HEK293 (cell line): ENCODE results near the gene TCF7L1.

ENCODE experiments used
- CTCF ChIA-PET: fragments of 350-600 bp; formaldehyde crosslinking; extraction: SDS; loops from one replicate; lab custom pipeline; 2021; ENCODE audit warnings: antibody characterized with exemption; lab: Yijun Ruan, JAX
- POLR2A ChIA-PET: fragments of 300-600 bp; formaldehyde crosslinking; extraction: SDS; loops from one replicate; lab custom pipeline; 2020; ENCODE audit warnings: antibody characterized with exemption, inconsistent platforms; lab: Yijun Ruan, JAX
- H3K27ac ChIP-seq: fragments of 200-500 bp; sonication (Bioruptor generic); 2 replicates; pipeline ENCODE4 v1.5.1; 2014; ENCODE audit warnings: low read depth, low read length, control low read depth, inconsistent platforms; ENCODE audit errors: extremely low read depth
- H3K36me3 ChIP-seq, 2 experiments: fragments of 200-500 bp in 1 of 2; sonication (Bioruptor generic) in 1 of 2; 1 replicate in 1 of 2; 2 replicates in 1 of 2; pipeline ENCODE4 v1.5.1; 2014 to 2017; ENCODE audit warnings: inconsistent platforms in 2 of 2, low read length in 2 of 2; ENCODE audit not compliant: control insufficient read depth in 2 of 2, insufficient read depth in 1 of 2
- H3K4me1 ChIP-seq: fragments of 200-500 bp; sonication (Bioruptor generic); 2 replicates; pipeline ENCODE4 v1.5.1; 2014; ENCODE audit warnings: mild to moderate bottlenecking, low read length, inconsistent platforms; ENCODE audit not compliant: control insufficient read depth, insufficient read depth
- H3K4me3 ChIP-seq: 2 replicates; pipeline ENCODE4 v1.5.1; 2011; ENCODE audit warnings: low read depth, mild to moderate bottlenecking, control low read depth, low read length, moderate library complexity
- H3K9me3 ChIP-seq: fragments of 200-500 bp; sonication (Bioruptor generic); 2 replicates; pipeline ENCODE4 v1.5.1; 2014; ENCODE audit warnings: low read depth, low read length, inconsistent platforms; ENCODE audit not compliant: control insufficient read depth, insufficient read depth
- EGR2 ChIP-seq: fragments of 450-650 bp; formaldehyde crosslinking; IDR thresholded peaks from 2 replicates; pipeline ENCODE4 v1.5.1; 2016; ENCODE audit warnings: low read depth, missing biosample characterization, missing genetic modification characterization
- HOXC10 ChIP-seq: sonication (generic); formaldehyde crosslinking; IDR thresholded peaks from 2 replicates; pipeline ENCODE4 v1.8.1; 2023; ENCODE audit warnings: mild to moderate bottlenecking, missing genetic modification reagents
- KLF8 ChIP-seq: fragments of 450-650 bp; formaldehyde crosslinking; IDR thresholded peaks from 2 replicates; pipeline ENCODE4 v1.5.1; 2016; ENCODE audit warnings: missing biosample characterization, missing genetic modification characterization
- MYNN ChIP-seq: fragments of 450-650 bp; formaldehyde crosslinking; IDR thresholded peaks from 2 replicates; pipeline ENCODE4 v1.5.1; 2016; ENCODE audit warnings: missing biosample characterization, missing genetic modification characterization, borderline replicate concordance
- PRDM1 ChIP-seq: fragments of 450-650 bp; formaldehyde crosslinking; IDR thresholded peaks from 2 replicates; pipeline ENCODE4; 2016; ENCODE audit warnings: missing biosample characterization, missing genetic modification characterization
- SCRT1 ChIP-seq: fragments of 450-650 bp; formaldehyde crosslinking; IDR thresholded peaks from 2 replicates; pipeline ENCODE4 v1.5.1; 2016; ENCODE audit warnings: missing biosample characterization, missing genetic modification characterization, borderline replicate concordance
- SCRT2 ChIP-seq: fragments of 450-650 bp; formaldehyde crosslinking; IDR thresholded peaks from 2 replicates; pipeline ENCODE4 v1.5.1; 2016; ENCODE audit warnings: missing biosample characterization, missing genetic modification characterization
- TCF7L2 ChIP-seq: IDR thresholded peaks from 2 replicates; pipeline ENCODE4 v1.6.1; 2011; ENCODE audit warnings: low read depth, mild to moderate bottlenecking, inconsistent platforms, low read length, moderate library complexity, borderline replicate concordance
- YY1 ChIP-seq: fragments of 450-650 bp; formaldehyde crosslinking; IDR thresholded peaks from 2 replicates; pipeline ENCODE4 v1.5.1; 2018; ENCODE audit warnings: missing biosample characterization, missing genetic modification characterization
- ZNF138 ChIP-seq: fragments of 450-650 bp; formaldehyde crosslinking; IDR thresholded peaks from 2 replicates; pipeline ENCODE4 v1.5.1; 2016; ENCODE audit warnings: missing biosample characterization, missing genetic modification characterization, borderline replicate concordance
- ZNF16 ChIP-seq: fragments of 450-650 bp; formaldehyde crosslinking; IDR thresholded peaks from 2 replicates; pipeline ENCODE4 v1.5.1; 2016; ENCODE audit warnings: low read depth, missing biosample characterization, missing genetic modification characterization
- ZNF174 ChIP-seq: fragments of 450-650 bp; formaldehyde crosslinking; IDR thresholded peaks from 2 replicates; pipeline ENCODE4 v1.5.0; 2017; ENCODE audit warnings: missing biosample characterization, mild to moderate bottlenecking, missing genetic modification characterization
- ZNF202 ChIP-seq: fragments of 450-650 bp; formaldehyde crosslinking; IDR thresholded peaks from 2 replicates; pipeline ENCODE4 v1.5.1; 2016; ENCODE audit warnings: missing biosample characterization, missing genetic modification characterization, borderline replicate concordance
- ZNF311 ChIP-seq: fragments of 450-650 bp; formaldehyde crosslinking; IDR thresholded peaks from 2 replicates; pipeline ENCODE4 v1.5.1; 2017; ENCODE audit warnings: missing biosample characterization, missing genetic modification characterization, borderline replicate concordance
- ZNF324 ChIP-seq: fragments of 450-650 bp; formaldehyde crosslinking; IDR thresholded peaks from 2 replicates; pipeline ENCODE4 v1.5.1; 2016; ENCODE audit warnings: missing biosample characterization, missing genetic modification characterization
- ZNF48 ChIP-seq: fragments of 450-650 bp; formaldehyde crosslinking; IDR thresholded peaks from 2 replicates; pipeline ENCODE4 v1.5.1; 2016; ENCODE audit warnings: missing biosample characterization, missing genetic modification characterization
- ZNF514 ChIP-seq: fragments of 450-650 bp; formaldehyde crosslinking; IDR thresholded peaks from 2 replicates; pipeline ENCODE4 v1.5.1; 2016; ENCODE audit warnings: missing biosample characterization, missing genetic modification characterization
- ZNF529 ChIP-seq: fragments of 450-650 bp; formaldehyde crosslinking; IDR thresholded peaks from 2 replicates; pipeline ENCODE4 v1.5.1; 2017; ENCODE audit warnings: missing genetic modification characterization, missing biosample characterization; ENCODE audit not compliant: insufficient replicate concordance
- ZNF560 ChIP-seq: fragments of 450-650 bp; formaldehyde crosslinking; IDR thresholded peaks from 2 replicates; pipeline ENCODE4 v1.5.1; 2017; ENCODE audit warnings: missing biosample characterization, missing genetic modification characterization, borderline replicate concordance
- ZNF626 ChIP-seq: fragments of 450-650 bp; sonication (Bioruptor Pico); formaldehyde crosslinking; IDR thresholded peaks from 2 replicates; pipeline ENCODE4 v1.5.1; 2018; ENCODE audit warnings: missing biosample characterization, missing genetic modification characterization, inconsistent platforms
- ZNF660 ChIP-seq: fragments of 450-650 bp; IDR thresholded peaks from 2 replicates; pipeline ENCODE4 v1.5.1; 2018; ENCODE audit warnings: missing biosample characterization, mild to moderate bottlenecking, missing genetic modification characterization
- ZNF701 ChIP-seq: fragments of 450-650 bp; formaldehyde crosslinking; IDR thresholded peaks from 2 replicates; pipeline ENCODE4 v1.5.1; 2016; ENCODE audit warnings: missing biosample characterization, missing genetic modification characterization
- ZNF707 ChIP-seq: fragments of 450-650 bp; formaldehyde crosslinking; IDR thresholded peaks from 2 replicates; pipeline ENCODE4 v1.5.1; 2016; ENCODE audit warnings: missing biosample characterization, missing genetic modification characterization
- ZNF776 ChIP-seq: fragments of 450-650 bp; formaldehyde crosslinking; IDR thresholded peaks from 2 replicates; pipeline ENCODE4 v1.5.0; 2017; ENCODE audit warnings: missing biosample characterization, missing genetic modification characterization, borderline replicate concordance
- TF ChIP-seq, protein P1 (sequence below): fragments of 450-650 bp; formaldehyde crosslinking; IDR thresholded peaks from 2 replicates; pipeline ENCODE4 v1.5.1; 2017; ENCODE audit warnings: missing biosample characterization, missing genetic modification characterization
- TF ChIP-seq, protein P2 (sequence below): fragments of 450-650 bp; formaldehyde crosslinking; IDR thresholded peaks from 2 replicates; pipeline ENCODE4 v1.5.1; 2016; ENCODE audit warnings: missing biosample characterization, missing genetic modification characterization

Gene TCF7L1

DNA sequence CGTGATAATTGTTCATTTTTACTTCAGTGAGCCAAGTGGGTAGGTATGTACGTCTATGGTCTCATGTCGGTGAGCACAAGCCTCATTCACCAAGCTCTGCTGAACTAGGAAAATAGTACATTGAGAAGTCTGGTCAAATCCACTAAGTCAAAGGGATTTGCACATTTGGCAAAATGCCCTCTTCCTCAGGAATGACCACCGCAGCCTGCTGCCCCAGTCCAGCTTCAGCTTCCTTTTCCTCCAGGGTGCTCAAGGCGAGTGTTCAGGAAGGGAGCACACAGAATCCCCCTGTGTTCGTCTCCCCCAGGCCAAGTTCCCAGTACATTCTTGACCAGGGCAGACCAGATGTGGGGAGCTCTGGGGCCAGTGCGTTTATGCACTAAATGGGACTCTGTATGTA is 23.0 kb downstream of the TCF7L1 start:
- Histone ChIP-seq H3K4me3 (no peak overlapping the region), H3K4me1 (peaks cover 18% of the 10 kb centered on the region), H3K9me3 (no peaks in the 10 kb centered on the region), H3K27ac (no peak overlapping the region), H3K36me3 (no peaks in the 10 kb centered on the region)
- ChIA-PET POLR2A (no interaction called here), CTCF (interaction anchor here (1.6 kb wide), 1 partner anchor 23 kb away, joined by 4 read pairs; the partner anchor contains the start of gene TCF7L1)
- no peak for TF ChIP-seq YY1 (tag by site-specific recombination)
- no peak for TF ChIP-seq ZNF16 (tag by site-specific recombination)
- no peak for TF ChIP-seq ZNF660 (tag by site-specific recombination)
- no peak for TF ChIP-seq KLF8 (tag by site-specific recombination)
- no peak for TF ChIP-seq SCRT2
- TF ChIP-seq ZNF529 (tag by site-specific recombination): no peak
- no peak for TF ChIP-seq ZNF560 (tag by site-specific recombination)
- no peak for TF ChIP-seq ZNF626

DNA sequence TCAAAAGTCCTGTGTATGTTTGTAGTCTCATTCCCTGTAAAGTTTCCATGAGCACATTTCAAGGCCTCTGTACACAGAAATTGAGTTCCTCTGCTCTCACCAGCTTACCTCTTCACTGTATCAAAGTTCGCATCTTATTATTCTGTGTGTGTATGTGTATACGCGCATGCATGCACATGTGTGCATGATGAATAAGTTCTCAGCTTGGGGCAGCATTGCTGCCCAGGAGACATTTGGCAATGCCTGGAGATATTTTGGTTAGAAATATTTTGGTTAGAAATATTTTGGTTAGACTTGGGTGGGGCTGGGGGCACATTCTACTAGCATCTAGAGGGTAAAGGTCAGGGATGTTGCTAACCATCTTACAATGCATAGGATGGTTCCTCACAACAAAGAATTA is 23.4 kb downstream of the TCF7L1 start:
- H3K27ac ChIP-seq: no peak overlapping the region
- ChIA-PET CTCF (interaction anchor here (1.6 kb wide), 1 partner anchor 24 kb away, joined by 4 read pairs; the partner anchor contains the start of gene TCF7L1), POLR2A (no interaction called here)
- H3K36me3 ChIP-seq: no peaks in the 10 kb centered on the region
- TF ChIP-seq ZNF324 (tag by site-specific recombination): no peak
- TF ChIP-seq SCRT1 (tag by site-specific recombination): no peak
- no peak for TF ChIP-seq ZNF202 (tag by site-specific recombination)
- no peak for TF ChIP-seq ZNF138 (tag by site-specific recombination)
- TF ChIP-seq, protein P1, sequence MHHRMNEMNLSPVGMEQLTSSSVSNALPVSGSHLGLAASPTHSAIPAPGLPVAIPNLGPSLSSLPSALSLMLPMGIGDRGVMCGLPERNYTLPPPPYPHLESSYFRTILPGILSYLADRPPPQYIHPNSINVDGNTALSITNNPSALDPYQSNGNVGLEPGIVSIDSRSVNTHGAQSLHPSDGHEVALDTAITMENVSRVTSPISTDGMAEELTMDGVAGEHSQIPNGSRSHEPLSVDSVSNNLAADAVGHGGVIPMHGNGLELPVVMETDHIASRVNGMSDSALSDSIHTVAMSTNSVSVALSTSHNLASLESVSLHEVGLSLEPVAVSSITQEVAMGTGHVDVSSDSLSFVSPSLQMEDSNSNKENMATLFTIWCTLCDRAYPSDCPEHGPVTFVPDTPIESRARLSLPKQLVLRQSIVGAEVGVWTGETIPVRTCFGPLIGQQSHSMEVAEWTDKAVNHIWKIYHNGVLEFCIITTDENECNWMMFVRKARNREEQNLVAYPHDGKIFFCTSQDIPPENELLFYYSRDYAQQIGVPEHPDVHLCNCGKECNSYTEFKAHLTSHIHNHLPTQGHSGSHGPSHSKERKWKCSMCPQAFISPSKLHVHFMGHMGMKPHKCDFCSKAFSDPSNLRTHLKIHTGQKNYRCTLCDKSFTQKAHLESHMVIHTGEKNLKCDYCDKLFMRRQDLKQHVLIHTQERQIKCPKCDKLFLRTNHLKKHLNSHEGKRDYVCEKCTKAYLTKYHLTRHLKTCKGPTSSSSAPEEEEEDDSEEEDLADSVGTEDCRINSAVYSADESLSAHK: no peak
- no peak for TF ChIP-seq ZNF48 (tag by site-specific recombination)
- no peaks in the 10 kb centered on the region for H3K9me3 ChIP-seq
- H3K4me3 ChIP-seq: no peak overlapping the region
- peaks cover 14% of the 10 kb centered on the region for H3K4me1 ChIP-seq

DNA sequence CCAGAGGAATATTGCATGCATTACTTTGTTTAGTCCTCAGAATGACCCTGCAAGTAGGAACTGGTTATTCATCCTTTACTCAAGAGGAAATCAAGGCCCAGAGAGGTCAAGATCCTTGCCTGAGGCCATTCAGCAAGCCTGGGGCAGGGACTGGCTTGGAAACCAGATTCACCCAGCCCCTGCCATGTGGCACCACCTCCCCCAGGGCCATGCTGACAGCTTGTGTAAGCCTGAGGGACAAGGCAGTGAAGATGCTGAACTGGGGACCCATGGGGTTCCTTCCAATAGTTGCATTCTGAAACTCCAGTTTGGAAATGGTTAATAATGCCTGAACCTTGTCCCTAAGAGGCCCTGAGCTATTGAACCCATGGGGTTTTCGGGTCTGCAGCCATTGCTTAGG is 24.2 kb downstream of the TCF7L1 start:
- H3K4me1 ChIP-seq: peaks cover 14% of the 10 kb centered on the region
- H3K27ac ChIP-seq: no peak overlapping the region
- H3K36me3 ChIP-seq: no peaks in the 10 kb centered on the region
- no peak overlapping the region for H3K4me3 ChIP-seq
- POLR2A ChIA-PET: interaction anchor here (0.6 kb wide), 1 partner anchor 20 kb away, joined by 6 read pairs; no protein-coding TSS in a partner anchor
- no peaks in the 10 kb centered on the region for H3K9me3 ChIP-seq
- CTCF ChIA-PET: no interaction called here
- TF ChIP-seq TCF7L2 (no peak), KLF8 (tag by site-specific recombination) (no peak), ZNF626 (no peak), EGR2 (tag by site-specific recombination) (no peak), MYNN (tag by site-specific recombination) (no peak), ZNF707 (tag by site-specific recombination) (no peak), ZNF174 (tag by site-specific recombination) (no peak), ZNF514 (tag by site-specific recombination) (no peak), HOXC10 (CRISPR knock-in tag) (no peak), ZNF776 (tag by site-specific recombination) (no peak), ZNF311 (tag by site-specific recombination) (no peak), ZNF701 (tag by site-specific recombination) (no peak), PRDM1 (tag by site-specific recombination) (no peak)
- TF ChIP-seq, protein P2, sequence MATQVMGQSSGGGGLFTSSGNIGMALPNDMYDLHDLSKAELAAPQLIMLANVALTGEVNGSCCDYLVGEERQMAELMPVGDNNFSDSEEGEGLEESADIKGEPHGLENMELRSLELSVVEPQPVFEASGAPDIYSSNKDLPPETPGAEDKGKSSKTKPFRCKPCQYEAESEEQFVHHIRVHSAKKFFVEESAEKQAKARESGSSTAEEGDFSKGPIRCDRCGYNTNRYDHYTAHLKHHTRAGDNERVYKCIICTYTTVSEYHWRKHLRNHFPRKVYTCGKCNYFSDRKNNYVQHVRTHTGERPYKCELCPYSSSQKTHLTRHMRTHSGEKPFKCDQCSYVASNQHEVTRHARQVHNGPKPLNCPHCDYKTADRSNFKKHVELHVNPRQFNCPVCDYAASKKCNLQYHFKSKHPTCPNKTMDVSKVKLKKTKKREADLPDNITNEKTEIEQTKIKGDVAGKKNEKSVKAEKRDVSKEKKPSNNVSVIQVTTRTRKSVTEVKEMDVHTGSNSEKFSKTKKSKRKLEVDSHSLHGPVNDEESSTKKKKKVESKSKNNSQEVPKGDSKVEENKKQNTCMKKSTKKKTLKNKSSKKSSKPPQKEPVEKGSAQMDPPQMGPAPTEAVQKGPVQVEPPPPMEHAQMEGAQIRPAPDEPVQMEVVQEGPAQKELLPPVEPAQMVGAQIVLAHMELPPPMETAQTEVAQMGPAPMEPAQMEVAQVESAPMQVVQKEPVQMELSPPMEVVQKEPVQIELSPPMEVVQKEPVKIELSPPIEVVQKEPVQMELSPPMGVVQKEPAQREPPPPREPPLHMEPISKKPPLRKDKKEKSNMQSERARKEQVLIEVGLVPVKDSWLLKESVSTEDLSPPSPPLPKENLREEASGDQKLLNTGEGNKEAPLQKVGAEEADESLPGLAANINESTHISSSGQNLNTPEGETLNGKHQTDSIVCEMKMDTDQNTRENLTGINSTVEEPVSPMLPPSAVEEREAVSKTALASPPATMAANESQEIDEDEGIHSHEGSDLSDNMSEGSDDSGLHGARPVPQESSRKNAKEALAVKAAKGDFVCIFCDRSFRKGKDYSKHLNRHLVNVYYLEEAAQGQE: no peak
